Measurements from ENCODE around the gene PARVA. TPM values are rescaled to one million over a fixed set of nuclear protein-coding genes. Genes with fewer than 3 reads are reported as not detected.

Gene PARVA
- polyA plus RNA-seq, 1 experiment, result 142 TPM

GRCh38 chr11:12411806-12412727 lies 34.7 kb downstream of the PARVA start:
- CTCF ChIA-PET, result interaction anchor here (0.5 to 3.8 kb wide), 15 partner anchors 8 to 477 kb away, joined by 3 to 25 read pairs (median 3); no protein-coding TSS in a partner anchor
- TF ChIP-seq CTCF (IDR thresholded peaks at IDR 0.05; ENCODE audit: low read depth, low read length), result peak; percentile 85
- no peaks in the 10 kb centered on the region; the same call in 1 of the 2 replicates for H3K9me3 ChIP-seq (ENCODE audit: control insufficient read depth, insufficient read depth, low read length)
- peak overlapping the region; percentile 97 for H3K27ac ChIP-seq (ENCODE audit: low read depth, low read length)
- peak; percentile 85 for DNase-seq (ENCODE audit: low read depth, low spot score)
- H3K27me3 ChIP-seq (ENCODE audit: control insufficient read depth, insufficient read depth, low read length), result no peaks in the 10 kb centered on the region
- H3K4me3 ChIP-seq (ENCODE audit: low read depth, low read length), result no peak overlapping the region
- POLR2A ChIA-PET, result interaction anchor here (0.8 to 4.1 kb wide), 5 partner anchors 14 to 262 kb away, joined by 3 to 14 read pairs (median 6); partner anchors contain the start of gene PARVA

GRCh38 chr11:12413141-12414052 lies 36.0 kb downstream of the PARVA start:
- no peak for DNase-seq (ENCODE audit: low read depth, low spot score)
- H3K27ac ChIP-seq (ENCODE audit: low read depth, low read length), result peak overlapping the region; percentile 79
- CTCF ChIA-PET, result interaction anchor here (0.6 to 3.8 kb wide), 8 partner anchors 22 to 771 kb away, joined by 3 to 25 read pairs (median 3); no protein-coding TSS in a partner anchor
- H3K4me3 ChIP-seq (ENCODE audit: low read depth, low read length), result no peak overlapping the region
- POLR2A ChIA-PET, result interaction anchor here (4.1 kb wide), 1 partner anchor 36 kb away, joined by 14 read pairs; the partner anchor contains the start of gene PARVA
- no peak for TF ChIP-seq CTCF (IDR thresholded peaks at IDR 0.05; ENCODE audit: low read depth, low read length)
- H3K9me3 ChIP-seq (ENCODE audit: control insufficient read depth, insufficient read depth, low read length), result peaks cover 3% of the 10 kb centered on the region; the same call in 1 of the 2 replicates
- no peaks in the 10 kb centered on the region for H3K27me3 ChIP-seq (ENCODE audit: control insufficient read depth, insufficient read depth, low read length)

- Histone ChIP-seq H3K9me3 (ENCODE audit: control insufficient read depth, insufficient read depth, low read length) (peaks cover 3% of the 10 kb centered on the region; the same call in 1 of the 2 replicates), H3K27ac (ENCODE audit: low read depth, low read length) (no peak overlapping the region), H3K27me3 (ENCODE audit: control insufficient read depth, insufficient read depth, low read length) (no peaks in the 10 kb centered on the region), H3K4me3 (ENCODE audit: low read depth, low read length) (no peak overlapping the region)
- POLR2A ChIA-PET, result no interaction called here
- no peak for TF ChIP-seq CTCF (IDR thresholded peaks at IDR 0.05; ENCODE audit: low read depth, low read length)
- DNase-seq (ENCODE audit: low read depth, low spot score), result no peak
- CTCF ChIA-PET, result interaction anchor here (0.6 to 0.8 kb wide), 2 partner anchors 17 to 126 kb away, joined by 3 to 4 read pairs; no protein-coding TSS in a partner anchor
Observed at GRCh38 chr11:12414611-12415010, 37.2 kb downstream of the PARVA start.

GRCh38 chr11:12415342-12415966 lies 38.1 kb downstream of the PARVA start:
- no peak for DNase-seq (ENCODE audit: low read depth, low spot score)
- no peak for TF ChIP-seq CTCF (IDR thresholded peaks at IDR 0.05; ENCODE audit: low read depth, low read length)
- Histone ChIP-seq H3K27me3 (ENCODE audit: control insufficient read depth, insufficient read depth, low read length) (no peaks in the 10 kb centered on the region), H3K9me3 (ENCODE audit: control insufficient read depth, insufficient read depth, low read length) (0 out of 2 replicates have a peak, but pooled peaks cover 3% of the 10 kb centered on the region), H3K27ac (ENCODE audit: low read depth, low read length) (no peak overlapping the region), H3K4me3 (ENCODE audit: low read depth, low read length) (no peak overlapping the region)
- ChIA-PET POLR2A (no interaction called here), CTCF (interaction anchor here (0.5 to 0.8 kb wide), 3 partner anchors 18 to 279 kb away, joined by 3 to 9 read pairs (median 4); no protein-coding TSS in a partner anchor)
